ENCODE measurements around the gene DPEP2NB.
A peak's percentile ranks its signal among the peaks of the same experiment; 100 is the strongest.
"Not testable (repeated sequence)": the region's sequence is repeated elsewhere in the genome, so short reads cannot be mapped to it uniquely, and the experiment has no call there.

Gene DPEP2NB

GRCh38 chr16:67979955-67980678 is 35.6 kb downstream of the DPEP2NB start, which contains the start of gene DPEP3:
Gene DPEP3, minus strand, starts transcription at chr16:67980499. Its CDS starts 119 bp downstream, at chr16:67980380.
- no peak for DNase-seq

GRCh38 chr16:67977469-67978227 is 38.1 kb downstream of the DPEP2NB start:
- DNase-seq: no peak

DNA sequence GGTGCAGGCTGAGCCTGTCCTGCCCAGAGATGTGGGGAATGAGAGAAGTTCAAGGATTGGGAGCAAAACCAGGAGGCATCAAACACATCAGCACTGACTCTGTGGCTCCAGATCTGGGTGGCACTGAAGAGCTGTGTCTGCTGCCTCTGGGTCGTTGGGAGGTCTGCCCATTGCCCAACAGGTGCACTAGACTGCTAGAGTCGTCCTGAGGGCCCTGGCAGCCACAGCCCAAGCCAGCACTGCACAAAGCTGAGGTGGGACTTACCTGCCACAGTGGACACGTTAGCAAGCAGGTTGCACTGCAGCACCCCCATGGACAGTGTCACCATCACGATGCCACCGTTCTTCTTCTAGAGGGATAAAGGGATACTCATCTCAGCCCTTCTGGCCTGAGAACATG is 38.7 kb downstream of the DPEP2NB start:
- DNase-seq: no peak

- no peak for DNase-seq
Observed at GRCh38 chr16:67976205-67976604, 39.5 kb downstream of the DPEP2NB start.

DNA sequence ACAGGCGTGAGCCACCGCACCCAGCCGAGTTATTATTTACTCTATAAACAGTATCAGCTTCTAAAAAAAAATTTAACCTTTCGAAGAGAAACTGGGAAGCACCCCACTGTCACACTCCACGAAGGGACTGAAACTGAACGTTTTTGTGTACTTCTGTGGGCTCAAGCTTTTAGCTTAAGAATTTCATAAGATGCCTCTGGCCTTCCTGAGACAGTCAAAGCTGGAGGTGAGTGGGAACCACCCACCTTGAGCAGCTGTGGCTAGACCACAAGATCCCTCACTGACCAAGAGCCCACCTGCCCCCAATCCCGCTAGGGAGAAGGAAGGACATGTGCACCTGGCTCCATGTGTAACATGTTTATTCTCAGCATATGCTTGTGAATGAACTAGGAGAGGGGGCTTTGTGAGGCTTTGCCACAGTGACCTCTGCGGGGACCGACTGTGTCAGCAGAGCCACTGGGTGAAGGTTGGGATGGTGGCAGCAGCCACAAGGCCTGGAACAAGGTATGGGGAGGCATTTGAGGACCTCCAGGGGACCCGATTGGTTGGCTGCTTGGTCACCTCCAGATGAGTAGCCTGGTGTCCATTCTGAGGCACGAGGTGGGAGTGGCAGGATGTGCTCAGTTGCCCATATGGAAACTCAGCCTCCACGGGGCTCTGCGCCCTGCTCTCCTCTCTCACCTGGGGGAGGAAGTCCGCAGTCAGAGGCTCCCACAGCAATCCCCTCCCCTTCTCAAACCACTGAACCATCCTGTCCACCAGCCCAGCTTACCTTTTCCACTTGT is 40.2 kb downstream of the DPEP2NB start:
- DNase-seq: no peak

- not testable (repeated sequence) for DNase-seq
Observed at GRCh38 chr16:67972285-67972684, 43.4 kb downstream of the DPEP2NB start.

GRCh38 chr16:67971111-67971510 is 44.6 kb downstream of the DPEP2NB start:
- no peak for DNase-seq

GRCh38 chr16:67969254-67970039 is 46.3 kb downstream of the DPEP2NB start:
- no peak for DNase-seq

DNA sequence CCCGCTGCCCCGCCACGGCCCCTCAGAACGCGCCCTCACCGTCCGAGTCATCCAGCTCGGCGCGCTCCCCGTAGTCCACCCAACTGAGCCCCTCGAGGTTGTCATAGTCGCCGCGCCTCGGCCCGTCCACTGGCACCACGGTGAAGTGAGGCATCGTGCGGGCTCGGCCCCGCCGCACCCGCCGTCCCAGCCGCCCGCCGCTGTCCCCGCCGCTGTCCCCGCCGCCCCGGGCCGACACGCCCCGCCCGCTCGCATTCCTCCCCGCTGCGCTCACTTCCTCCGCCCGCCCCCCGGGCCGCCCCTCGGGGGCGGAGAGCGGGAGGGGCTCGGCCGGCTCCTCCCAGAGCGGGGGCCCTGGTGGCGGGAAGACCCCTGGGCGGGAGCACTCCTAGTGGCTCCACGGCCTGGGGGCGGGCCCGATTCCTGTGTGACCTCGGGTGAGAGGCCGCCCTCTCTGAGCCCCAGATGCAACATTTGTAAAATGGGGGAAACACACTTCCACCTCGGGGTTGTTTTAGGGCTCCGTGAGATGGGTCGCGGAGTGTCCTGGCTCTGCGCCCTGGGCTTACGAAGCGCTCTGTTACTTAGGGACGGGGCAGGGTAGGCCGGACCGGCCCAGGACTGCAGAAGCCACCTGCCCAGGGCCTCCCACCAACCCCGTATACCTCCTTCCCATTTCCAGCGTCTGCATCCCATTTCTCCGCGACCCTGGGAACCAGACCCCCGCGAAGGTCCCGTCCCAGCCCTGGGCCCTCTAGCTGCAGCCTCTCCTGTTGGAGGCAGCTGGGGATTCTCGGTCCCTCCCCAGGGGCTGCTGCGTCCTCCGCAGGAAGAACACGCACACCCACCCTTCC is 47.1 kb downstream of the DPEP2NB start, which contains the start of gene SLC12A4:
SLC12A4 (minus strand) TSS at position 238 of the 854 bp plus-strand sequence; CDS start at position 154, 84 bp downstream.
- DNase-seq: peak; percentile 80 to 85

- peak in 1 of 2 experiments; percentile 38 for DNase-seq
Observed at GRCh38 chr16:67967958-67968399, 47.7 kb downstream of the DPEP2NB start.

DNA sequence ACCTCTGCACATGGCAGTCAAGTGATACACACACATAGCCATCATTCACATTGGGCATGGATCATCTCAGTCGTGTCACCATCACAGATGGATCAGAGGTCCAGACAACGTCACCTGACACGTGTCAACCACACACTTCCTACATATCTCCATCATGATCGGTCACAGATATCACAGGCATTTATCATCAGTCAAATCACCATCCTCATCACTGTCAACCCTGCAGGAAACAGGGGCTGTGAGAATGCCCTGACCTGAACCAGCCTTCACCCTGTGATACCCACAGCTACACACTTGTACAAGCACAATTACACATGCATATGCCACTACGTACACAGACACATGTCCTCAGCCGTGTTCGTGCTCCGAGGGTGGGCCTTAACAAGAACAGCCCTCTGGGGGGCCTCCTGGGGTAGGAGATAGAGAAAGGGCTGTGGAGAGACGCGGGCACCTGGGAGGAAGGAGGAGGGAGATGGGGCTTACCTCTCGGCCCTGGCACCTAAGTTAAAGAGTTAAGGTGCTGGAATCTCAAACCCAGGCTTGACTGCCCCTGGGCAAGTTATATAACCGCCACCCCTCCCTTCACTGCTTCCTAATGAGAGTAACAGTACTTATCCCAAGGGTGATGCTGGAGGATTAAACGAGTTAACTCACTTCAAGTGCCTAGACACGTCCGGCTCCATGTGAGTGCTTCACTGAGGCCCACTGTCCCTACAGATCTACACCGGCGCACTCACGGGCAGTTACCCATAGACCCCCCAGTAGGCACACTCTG is 48.3 kb downstream of the DPEP2NB start:
- peak in 1 of 2 experiments; percentile 22 for DNase-seq

- DNase-seq: no peak
Observed at GRCh38 chr16:67966549-67967182, 49.0 kb downstream of the DPEP2NB start.

DNA sequence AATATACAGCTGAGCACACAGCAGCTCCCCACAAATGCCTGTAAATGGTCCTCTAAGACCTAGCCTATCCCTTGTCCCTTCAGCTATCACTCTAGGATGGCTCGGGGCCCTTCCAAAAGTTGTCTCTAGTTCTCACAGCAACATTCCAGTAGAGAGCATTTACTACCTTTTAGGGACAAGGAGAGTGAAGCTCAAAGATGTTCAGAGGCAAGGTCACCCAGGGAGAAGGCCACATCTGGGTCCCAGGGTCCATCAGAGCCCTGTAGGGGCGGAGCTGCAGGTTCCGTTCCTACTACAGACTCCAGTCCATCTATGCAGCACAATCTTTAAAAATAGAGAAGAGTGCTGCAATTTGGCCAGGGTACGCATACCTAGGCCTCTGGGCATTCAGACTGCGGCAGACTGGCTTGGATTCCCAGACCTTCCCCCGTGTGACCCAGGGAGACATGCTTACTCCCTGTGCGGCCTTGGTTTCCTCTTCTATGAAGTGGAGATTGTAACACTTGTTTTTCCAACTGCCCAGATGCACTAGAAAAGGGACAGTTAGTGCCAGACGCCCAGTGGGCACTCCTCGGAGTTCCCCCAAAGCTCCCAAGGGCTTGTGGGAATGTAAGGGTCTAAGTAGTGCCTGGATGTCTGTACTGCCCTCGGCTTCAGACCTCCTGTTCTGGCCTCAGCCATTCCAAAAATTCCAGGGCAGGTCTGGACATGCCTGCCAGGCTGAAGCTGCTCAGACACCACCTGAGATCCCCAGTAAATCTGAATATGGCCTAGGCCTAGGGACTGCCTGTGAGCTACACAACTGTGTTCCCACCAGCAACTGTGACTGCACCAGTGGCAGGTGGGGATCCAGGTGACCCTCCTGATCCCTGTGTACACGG is 49.8 kb downstream of the DPEP2NB start:
- no peak for DNase-seq

DNA sequence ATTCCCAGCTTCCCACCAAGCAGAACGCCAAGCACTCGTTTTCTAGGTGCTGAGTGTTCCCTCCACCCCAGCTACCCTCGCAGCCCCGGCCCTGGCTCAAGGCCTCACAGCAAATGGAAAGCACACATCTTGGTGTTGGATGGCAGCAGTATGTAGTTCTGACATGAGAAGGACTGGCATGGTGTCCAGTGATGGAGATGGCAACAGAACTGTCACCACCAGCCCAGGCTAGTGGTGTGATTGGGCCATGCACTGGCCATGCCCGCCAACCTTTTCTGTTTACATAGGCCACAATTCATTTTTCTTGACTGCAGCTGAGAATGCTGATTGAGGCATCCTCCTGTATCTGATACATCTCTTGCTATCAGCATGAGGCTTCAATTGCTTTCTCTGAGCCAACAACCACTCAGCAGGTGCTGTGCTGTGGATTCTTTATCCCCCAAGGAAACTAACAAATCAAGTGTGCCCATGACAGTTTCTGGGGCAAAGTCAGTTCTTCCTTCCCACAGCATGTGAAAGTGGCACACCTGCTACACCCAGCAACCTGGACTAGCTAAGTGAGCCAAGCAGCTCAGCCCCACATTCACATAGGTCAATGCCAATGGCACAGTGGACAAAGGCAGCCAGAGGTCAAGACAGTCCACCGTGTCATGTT is 51.1 kb downstream of the DPEP2NB start:
- no peak for DNase-seq

GRCh38 chr16:67963662-67964321 is 51.9 kb downstream of the DPEP2NB start:
- DNase-seq: no peak
